ENCODE results near the gene UTP15. TPM values are rescaled to one million over a fixed set of nuclear protein-coding genes. Genes with fewer than 3 reads are reported as not detected.

UTP15 gene
- total RNA-seq, 1 donor from 2014 or later: 17.2 TPM

DNA sequence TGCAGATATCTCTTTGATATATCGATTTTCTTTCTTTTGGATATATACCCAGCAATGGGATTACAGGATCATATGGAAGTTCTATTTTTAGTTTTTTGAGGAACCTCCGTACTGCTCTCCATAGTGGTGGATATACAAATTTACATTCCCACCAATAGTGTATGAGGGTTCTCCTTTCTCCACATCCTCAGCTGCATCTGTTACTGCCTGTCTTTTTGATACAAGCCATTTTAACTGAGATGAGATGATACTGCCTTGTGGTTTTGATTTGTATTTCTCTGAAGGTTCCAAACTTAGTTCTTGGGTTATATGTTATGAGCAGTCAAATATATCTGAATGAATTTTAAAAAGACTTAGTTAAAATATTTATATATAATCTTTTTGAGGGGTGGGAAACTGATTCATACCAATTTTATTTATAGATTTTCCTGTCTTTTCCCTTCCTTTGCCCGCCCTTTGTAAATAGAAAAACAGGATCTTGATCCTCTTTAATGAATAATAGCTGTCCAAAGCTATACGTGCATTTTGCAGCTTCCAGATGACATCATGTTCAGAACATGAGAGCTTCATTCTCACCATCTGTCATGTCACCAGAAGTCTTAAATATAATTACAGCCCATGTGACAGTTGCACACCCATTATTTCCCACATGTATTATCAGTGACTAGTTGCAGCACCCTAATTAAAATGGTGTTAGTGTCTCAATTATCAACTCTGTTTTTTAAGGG, 54.2 kb downstream of the UTP15 start:
- Histone ChIP-seq H3K9me3 (ENCODE audit: control insufficient read depth in 3 of 3, low read length in 3 of 3) (no peaks in the 10 kb centered on the region), H3K9ac (ENCODE audit: low read depth in 1 of 3, low read length in 3 of 3) (no peak overlapping the region), H3K36me3 (ENCODE audit: control insufficient read depth in 3 of 3, insufficient read depth in 3 of 3, low read length in 3 of 3) (no peaks in the 10 kb centered on the region), H3K27ac (ENCODE audit: low read depth, low read length) (no peak overlapping the region), H3K4me3 (ENCODE audit: low read length in 3 of 3) (no peak overlapping the region), H3K4me1 (ENCODE audit: control insufficient read depth in 3 of 3, insufficient read depth in 3 of 3, low read length in 3 of 3) (peaks cover 0 to under 1% (median 0%) of the 10 kb centered on the region in 3 donors), H3K27me3 (ENCODE audit: control insufficient read depth in 3 of 3, insufficient read depth in 3 of 3, low read length in 3 of 3) (no peaks in the 10 kb centered on the region)

DNA sequence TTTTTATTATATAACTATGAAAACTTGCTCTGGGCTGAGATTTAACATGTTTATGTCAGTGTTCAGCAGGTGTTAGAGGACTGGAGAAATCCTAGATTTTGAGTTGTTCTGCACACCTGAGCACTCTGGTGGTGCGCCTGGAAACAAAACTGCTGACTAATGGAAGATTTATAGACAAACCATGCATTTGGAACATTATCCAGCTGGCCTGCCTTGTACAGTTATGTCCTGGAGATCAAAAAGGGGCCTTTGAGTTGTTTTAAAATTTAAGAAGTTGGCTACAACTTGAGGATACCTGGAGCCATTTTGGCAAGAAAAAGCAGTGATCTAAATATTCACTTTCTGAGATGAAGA, 54.8 kb downstream of the UTP15 start:
- no peaks in the 10 kb centered on the region for H3K36me3 ChIP-seq (ENCODE audit: control insufficient read depth in 3 of 3, insufficient read depth in 3 of 3, low read length in 3 of 3)
- H3K4me1 ChIP-seq (ENCODE audit: control insufficient read depth in 3 of 3, insufficient read depth in 3 of 3, low read length in 3 of 3): peaks cover 0 to 6% (median 1%) of the 10 kb centered on the region in 3 donors
- H3K9me3 ChIP-seq (ENCODE audit: control insufficient read depth in 3 of 3, low read length in 3 of 3): no peaks in the 10 kb centered on the region
- no peaks in the 10 kb centered on the region for H3K27me3 ChIP-seq (ENCODE audit: control insufficient read depth in 3 of 3, insufficient read depth in 3 of 3, low read length in 3 of 3)
- no peak overlapping the region for H3K4me3 ChIP-seq (ENCODE audit: low read length in 3 of 3)
- no peak overlapping the region for H3K27ac ChIP-seq (ENCODE audit: low read depth, low read length)
- H3K9ac ChIP-seq (ENCODE audit: low read depth in 1 of 3, low read length in 3 of 3): no peak overlapping the region

DNA sequence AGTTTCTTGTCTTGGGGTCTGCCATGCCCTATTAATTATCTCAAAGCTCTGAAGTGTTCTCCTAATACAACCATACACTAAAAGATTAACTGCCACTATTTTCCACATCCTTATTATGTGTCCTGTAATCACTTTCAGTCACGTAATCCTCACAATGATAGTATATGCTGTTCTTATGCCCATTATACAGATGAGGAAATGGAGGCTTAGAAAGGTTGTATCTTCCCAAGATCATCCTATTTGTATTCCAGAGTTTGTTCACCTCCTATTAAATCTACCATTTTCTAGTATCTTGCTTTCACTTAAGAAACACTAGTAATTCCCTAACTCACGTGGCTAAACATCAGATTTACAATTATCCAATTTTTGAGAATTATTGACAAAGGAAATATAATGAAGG, 57.5 kb downstream of the UTP15 start:
- no peak overlapping the region for H3K9ac ChIP-seq (ENCODE audit: low read depth in 1 of 3, low read length in 3 of 3)
- no peaks in the 10 kb centered on the region for H3K36me3 ChIP-seq (ENCODE audit: control insufficient read depth in 3 of 3, insufficient read depth in 3 of 3, low read length in 3 of 3)
- H3K27ac ChIP-seq (ENCODE audit: low read depth, low read length): no peak overlapping the region
- peaks cover 5 to 18% (median 6%) of the 10 kb centered on the region in 3 donors for H3K4me1 ChIP-seq (ENCODE audit: control insufficient read depth in 3 of 3, insufficient read depth in 3 of 3, low read length in 3 of 3)
- no peak overlapping the region for H3K4me3 ChIP-seq (ENCODE audit: low read length in 3 of 3)
- H3K27me3 ChIP-seq (ENCODE audit: control insufficient read depth in 3 of 3, insufficient read depth in 3 of 3, low read length in 3 of 3): no peaks in the 10 kb centered on the region
- H3K9me3 ChIP-seq (ENCODE audit: control insufficient read depth in 3 of 3, low read length in 3 of 3): no peaks in the 10 kb centered on the region

DNA sequence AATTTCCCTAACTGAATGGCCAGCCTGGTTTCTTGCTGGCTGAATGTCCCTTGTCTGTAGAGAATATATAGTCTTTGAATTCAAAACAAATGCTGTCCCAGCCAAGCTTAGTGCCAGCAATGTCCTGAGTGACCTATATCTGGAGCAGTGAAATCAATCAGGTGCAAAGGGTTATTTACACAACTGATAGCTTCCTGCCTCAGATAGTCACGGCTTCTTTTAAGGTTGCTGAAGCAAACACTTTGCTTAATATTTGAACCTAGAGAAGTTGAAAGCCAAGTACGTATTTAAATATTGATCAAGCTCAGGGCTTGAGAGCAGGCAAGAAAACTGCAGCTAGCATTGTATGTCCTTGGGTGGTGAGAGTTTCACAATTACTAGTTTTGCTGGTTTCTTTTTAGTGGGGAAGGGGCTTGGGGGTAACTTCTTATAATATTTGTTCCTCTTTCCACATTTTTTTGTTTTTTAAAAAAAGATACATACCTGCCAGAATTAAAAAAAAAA, 58.4 kb downstream of the UTP15 start:
- H3K36me3 ChIP-seq (ENCODE audit: control insufficient read depth in 3 of 3, insufficient read depth in 3 of 3, low read length in 3 of 3): no peaks in the 10 kb centered on the region
- no peaks in the 10 kb centered on the region for H3K9me3 ChIP-seq (ENCODE audit: control insufficient read depth in 3 of 3, low read length in 3 of 3)
- H3K27ac ChIP-seq (ENCODE audit: low read depth, low read length): no peak overlapping the region
- no peaks in the 10 kb centered on the region for H3K27me3 ChIP-seq (ENCODE audit: control insufficient read depth in 3 of 3, insufficient read depth in 3 of 3, low read length in 3 of 3)
- H3K4me3 ChIP-seq (ENCODE audit: low read length in 3 of 3): no peak overlapping the region
- no peak overlapping the region for H3K9ac ChIP-seq (ENCODE audit: low read depth in 1 of 3, low read length in 3 of 3)
- H3K4me1 ChIP-seq (ENCODE audit: control insufficient read depth in 3 of 3, insufficient read depth in 3 of 3, low read length in 3 of 3): peaks cover 5 to 18% (median 6%) of the 10 kb centered on the region in 3 donors

DNA sequence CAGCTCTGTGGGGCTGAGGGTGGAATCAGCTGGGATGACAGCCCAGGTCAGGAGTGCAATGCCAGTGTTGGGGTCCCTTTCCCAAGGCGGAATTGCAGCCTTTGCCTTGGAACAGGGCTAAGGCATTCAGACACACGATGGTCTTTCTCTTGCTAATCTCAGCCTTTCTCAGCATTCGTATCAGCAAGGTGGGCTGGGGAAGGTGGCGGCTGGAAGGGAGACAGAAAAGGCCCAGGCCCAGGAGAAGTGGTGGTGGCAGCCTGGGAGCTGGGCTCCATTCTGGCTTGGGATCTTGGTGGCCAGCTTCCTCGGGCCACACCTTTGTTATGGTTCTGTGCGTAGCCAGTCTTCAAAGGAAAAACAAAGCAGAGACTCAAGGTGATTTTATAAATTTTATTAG, 59.3 kb downstream of the UTP15 start:
- H3K4me1 ChIP-seq (ENCODE audit: control insufficient read depth in 3 of 3, insufficient read depth in 3 of 3, low read length in 3 of 3): peaks cover 5 to 18% (median 6%) of the 10 kb centered on the region in 3 donors
- no peaks in the 10 kb centered on the region for H3K36me3 ChIP-seq (ENCODE audit: control insufficient read depth in 3 of 3, insufficient read depth in 3 of 3, low read length in 3 of 3)
- H3K9me3 ChIP-seq (ENCODE audit: control insufficient read depth in 3 of 3, low read length in 3 of 3): no peaks in the 10 kb centered on the region
- H3K27me3 ChIP-seq (ENCODE audit: control insufficient read depth in 3 of 3, insufficient read depth in 3 of 3, low read length in 3 of 3): no peaks in the 10 kb centered on the region
- no peak overlapping the region for H3K9ac ChIP-seq (ENCODE audit: low read depth in 1 of 3, low read length in 3 of 3)
- no peak overlapping the region for H3K27ac ChIP-seq (ENCODE audit: low read depth, low read length)
- H3K4me3 ChIP-seq (ENCODE audit: low read length in 3 of 3): no peak overlapping the region

DNA sequence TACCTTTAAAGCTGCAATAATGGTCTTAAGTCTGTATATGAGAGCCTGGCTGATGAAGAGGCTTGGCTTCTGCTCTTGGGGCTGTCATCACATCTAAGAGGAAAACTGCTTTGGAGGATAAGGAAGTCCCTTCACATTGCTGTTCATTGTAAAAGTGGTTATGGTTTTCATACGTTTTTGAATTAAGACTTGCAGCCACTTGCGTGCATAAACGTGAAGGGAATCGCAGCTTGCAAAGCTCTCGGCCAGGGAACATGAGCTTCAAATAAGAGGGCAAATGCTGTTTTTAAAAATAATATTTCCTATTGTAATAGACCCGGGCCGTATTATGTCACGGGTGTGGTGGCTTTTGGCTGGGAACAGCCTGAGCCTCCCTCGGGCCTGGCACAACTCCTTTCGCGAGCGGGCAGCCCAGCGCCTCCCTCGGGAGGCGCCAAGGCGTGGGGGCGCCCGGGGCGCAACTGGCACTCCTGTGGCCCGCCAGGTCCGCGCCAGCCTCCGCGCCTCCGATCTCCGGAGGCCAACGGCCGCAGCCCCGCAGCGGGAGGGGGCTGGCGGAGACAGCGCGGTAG, 59.9 kb downstream of the UTP15 start:
- Histone ChIP-seq H3K4me3 (ENCODE audit: low read length in 3 of 3) (peak overlapping the region; percentile 52 to 71 (median 64)), H3K27me3 (ENCODE audit: control insufficient read depth in 3 of 3, insufficient read depth in 3 of 3, low read length in 3 of 3) (no peaks in the 10 kb centered on the region), H3K9ac (ENCODE audit: low read depth in 1 of 3, low read length in 3 of 3) (peak overlapping the region; percentile 27 to 80 (median 61)), H3K4me1 (ENCODE audit: control insufficient read depth in 3 of 3, insufficient read depth in 3 of 3, low read length in 3 of 3) (peaks cover 5 to 18% (median 6%) of the 10 kb centered on the region in 3 donors), H3K27ac (ENCODE audit: low read depth, low read length) (peak overlapping the region; percentile 69), H3K36me3 (ENCODE audit: control insufficient read depth in 3 of 3, insufficient read depth in 3 of 3, low read length in 3 of 3) (no peaks in the 10 kb centered on the region), H3K9me3 (ENCODE audit: control insufficient read depth in 3 of 3, low read length in 3 of 3) (no peaks in the 10 kb centered on the region)

DNA sequence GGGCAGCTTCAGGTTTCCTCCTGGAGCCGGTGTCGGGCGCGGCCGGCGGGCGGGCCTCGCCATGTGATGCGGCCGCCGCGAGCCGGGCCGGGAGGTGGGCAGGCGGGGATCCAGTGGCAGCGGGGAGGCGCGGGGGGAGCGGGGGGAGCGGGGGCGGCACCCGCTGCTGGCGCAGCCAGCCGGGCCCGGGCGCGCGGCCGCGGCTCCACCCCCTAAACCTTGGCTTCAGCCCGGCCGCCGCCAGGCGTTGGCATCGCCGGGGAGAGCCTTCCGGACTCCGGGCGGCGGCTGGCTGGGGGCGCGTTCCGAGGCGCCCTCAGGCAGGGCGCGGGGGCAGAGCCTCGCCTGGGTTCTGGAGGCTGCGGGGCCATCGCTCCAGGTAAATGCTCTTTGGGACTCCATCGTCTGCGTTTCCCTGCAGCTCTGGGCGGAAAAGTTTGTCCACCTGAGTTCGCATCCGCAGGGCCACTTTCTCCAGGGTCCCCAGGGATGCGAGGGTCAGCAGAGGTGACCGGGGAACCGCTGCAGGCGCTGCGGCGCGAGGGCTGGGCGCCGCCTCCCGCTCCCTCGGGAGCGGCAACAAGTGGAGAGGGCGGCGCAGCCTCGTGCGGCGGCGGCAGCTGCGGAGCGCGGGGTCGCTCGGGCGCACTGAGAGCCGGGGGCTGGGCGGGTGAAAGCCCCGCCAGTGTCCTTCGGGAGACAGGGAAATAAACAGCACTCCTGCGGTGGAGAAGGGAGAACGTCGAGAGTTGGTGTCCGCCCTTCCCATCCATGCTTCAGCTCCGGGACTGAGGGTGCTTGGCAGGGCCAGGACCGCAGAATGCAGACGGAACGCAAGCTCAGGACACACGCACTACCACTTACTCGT, 60.6 kb downstream of the UTP15 start, which contains the start of gene ARHGEF28:
TSS of gene ARHGEF28 (plus strand) at position 253 of the 868 bp plus-strand sequence. CDS start 58,656 bp downstream, outside the sequence.
- Histone ChIP-seq H3K9ac (ENCODE audit: low read depth in 1 of 3, low read length in 3 of 3) (peak within 1 kb of the TSS; percentile 61 to 80 (median 63)), H3K4me1 (ENCODE audit: control insufficient read depth in 3 of 3, insufficient read depth in 3 of 3, low read length in 3 of 3) (peaks cover 5 to 18% (median 6%) of the 10 kb centered on the region in 3 donors), H3K9me3 (ENCODE audit: control insufficient read depth in 3 of 3, low read length in 3 of 3) (no peaks in the 10 kb centered on the region), H3K36me3 (ENCODE audit: control insufficient read depth in 3 of 3, insufficient read depth in 3 of 3, low read length in 3 of 3) (no peaks in the 10 kb centered on the region), H3K4me3 (ENCODE audit: low read length in 3 of 3) (peak within 1 kb of the TSS; percentile 67 to 79 (median 75)), H3K27ac (ENCODE audit: low read depth, low read length) (peak within 1 kb of the TSS; percentile 69), H3K27me3 (ENCODE audit: control insufficient read depth in 3 of 3, insufficient read depth in 3 of 3, low read length in 3 of 3) (no peaks in the 10 kb centered on the region)

DNA sequence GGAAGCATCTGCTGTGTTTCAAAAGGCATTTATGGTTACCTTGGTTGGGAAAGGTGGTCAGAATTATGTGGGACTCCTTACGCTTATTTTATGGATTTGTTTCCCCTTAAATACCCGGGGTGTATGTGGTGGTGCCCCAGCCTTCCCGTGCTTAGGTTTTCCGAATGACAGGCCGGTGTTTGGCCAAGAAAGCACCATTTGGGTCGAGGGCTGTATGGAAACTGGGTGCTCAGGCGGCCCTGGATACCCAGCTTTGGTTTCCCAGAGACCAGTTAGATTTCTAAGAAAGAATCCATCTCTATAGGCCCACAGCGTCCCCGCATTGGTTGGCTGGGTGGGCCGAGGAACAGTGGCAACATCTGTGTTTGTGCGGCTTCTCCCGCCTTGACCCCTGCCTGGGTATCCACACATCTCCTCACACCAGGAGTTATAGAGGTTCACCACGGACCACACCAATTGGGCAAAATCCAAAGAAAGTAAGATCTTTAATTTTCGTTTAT, 61.3 kb downstream of the UTP15 start:
- Histone ChIP-seq H3K4me3 (ENCODE audit: low read length in 3 of 3) (peak overlapping the region; percentile 67 to 79 (median 75)), H3K9me3 (ENCODE audit: control insufficient read depth in 3 of 3, low read length in 3 of 3) (no peaks in the 10 kb centered on the region), H3K4me1 (ENCODE audit: control insufficient read depth in 3 of 3, insufficient read depth in 3 of 3, low read length in 3 of 3) (peaks cover 5 to 18% (median 6%) of the 10 kb centered on the region in 3 donors), H3K36me3 (ENCODE audit: control insufficient read depth in 3 of 3, insufficient read depth in 3 of 3, low read length in 3 of 3) (no peaks in the 10 kb centered on the region), H3K27me3 (ENCODE audit: control insufficient read depth in 3 of 3, insufficient read depth in 3 of 3, low read length in 3 of 3) (no peaks in the 10 kb centered on the region), H3K9ac (ENCODE audit: low read depth in 1 of 3, low read length in 3 of 3) (peak overlapping the region in 2 of 3 donors; percentile 63 to 74), H3K27ac (ENCODE audit: low read depth, low read length) (no peak overlapping the region)

DNA sequence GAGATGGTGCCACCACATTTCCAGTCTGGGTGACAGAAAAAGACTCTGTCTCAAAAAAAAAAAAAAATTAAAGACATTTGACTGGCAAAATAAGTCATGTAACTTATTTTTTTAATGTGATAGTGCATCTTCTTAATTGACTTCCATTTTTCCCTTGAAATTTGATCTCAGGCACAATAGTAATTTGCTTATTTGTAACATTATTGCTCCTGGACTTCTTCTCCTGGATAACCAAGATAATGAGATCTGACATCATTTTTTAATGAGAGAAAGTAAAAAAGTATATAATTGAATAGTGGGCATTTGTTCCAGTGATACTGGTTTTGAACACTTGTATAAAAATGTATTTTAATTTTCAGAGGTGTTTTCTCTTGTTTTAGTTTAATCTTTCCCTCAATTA, 63.9 kb downstream of the UTP15 start:
- Histone ChIP-seq H3K27ac (ENCODE audit: low read depth, low read length) (no peak overlapping the region), H3K27me3 (ENCODE audit: control insufficient read depth in 3 of 3, insufficient read depth in 3 of 3, low read length in 3 of 3) (no peaks in the 10 kb centered on the region)

More for the DNA sequence above, 63.9 kb downstream of the UTP15 start:
- peaks cover 5 to 18% (median 6%) of the 10 kb centered on the region in 3 donors for H3K4me1 ChIP-seq (ENCODE audit: control insufficient read depth in 3 of 3, insufficient read depth in 3 of 3, low read length in 3 of 3)
- H3K4me3 ChIP-seq (ENCODE audit: low read length in 3 of 3): no peak overlapping the region
- H3K36me3 ChIP-seq (ENCODE audit: control insufficient read depth in 3 of 3, insufficient read depth in 3 of 3, low read length in 3 of 3): no peaks in the 10 kb centered on the region
- H3K9ac ChIP-seq (ENCODE audit: low read depth in 1 of 3, low read length in 3 of 3): no peak overlapping the region
- no peaks in the 10 kb centered on the region for H3K9me3 ChIP-seq (ENCODE audit: control insufficient read depth in 3 of 3, low read length in 3 of 3)
